ENCODE data around the gene KRTAP5-10.

KRTAP5-10 gene

GRCh38 chr11:71551711-71552110 is 13.7 kb upstream of the KRTAP5-10 start:
- no peak for DNase-seq
- TF ChIP-seq CTCF (IDR thresholded peaks at IDR 0.05) = no peak
- H3K4me3 Mint-ChIP-seq = no peak overlapping the region
- peaks cover 5% of the 10 kb centered on the region for H3K9me3 Mint-ChIP-seq
- peaks cover 30% of the 10 kb centered on the region for H3K27me3 Mint-ChIP-seq (ENCODE audit: low read depth, poor library complexity)
- no peak overlapping the region for H3K27ac Mint-ChIP-seq
- H3K36me3 Mint-ChIP-seq (ENCODE audit: low read depth) = no peaks in the 10 kb centered on the region
- H3K4me1 Mint-ChIP-seq = no peaks in the 10 kb centered on the region

GRCh38 chr11:71554996-71555395 is 10.4 kb upstream of the KRTAP5-10 start:
- H3K27me3 Mint-ChIP-seq (ENCODE audit: low read depth, poor library complexity) = peaks cover 14% of the 10 kb centered on the region
- no peaks in the 10 kb centered on the region for H3K4me1 Mint-ChIP-seq
- peaks cover 28% of the 10 kb centered on the region for H3K9me3 Mint-ChIP-seq
- no peak overlapping the region for H3K4me3 Mint-ChIP-seq
- H3K27ac Mint-ChIP-seq = no peak overlapping the region
- H3K36me3 Mint-ChIP-seq (ENCODE audit: low read depth) = no peaks in the 10 kb centered on the region
- DNase-seq = no peak
- TF ChIP-seq CTCF (IDR thresholded peaks at IDR 0.05) = no peak

- Mint-ChIP-seq H3K27me3 (ENCODE audit: low read depth, poor library complexity) (peaks cover 13% of the 10 kb centered on the region), H3K27ac (no peak overlapping the region), H3K36me3 (ENCODE audit: low read depth) (no peaks in the 10 kb centered on the region), H3K4me1 (no peaks in the 10 kb centered on the region), H3K4me3 (no peak overlapping the region), H3K9me3 (peaks cover 33% of the 10 kb centered on the region)
- no peak for DNase-seq
- TF ChIP-seq CTCF (IDR thresholded peaks at IDR 0.05) = no peak
Observed at GRCh38 chr11:71555508-71555907, 9.9 kb upstream of the KRTAP5-10 start.

GRCh38 chr11:71556018-71556417 is 9.3 kb upstream of the KRTAP5-10 start:
- Mint-ChIP-seq H3K27me3 (ENCODE audit: low read depth, poor library complexity) (peaks cover 10% of the 10 kb centered on the region), H3K9me3 (peaks cover 37% of the 10 kb centered on the region), H3K36me3 (ENCODE audit: low read depth) (no peaks in the 10 kb centered on the region), H3K27ac (no peak overlapping the region), H3K4me3 (no peak overlapping the region), H3K4me1 (no peaks in the 10 kb centered on the region)
- no peak for TF ChIP-seq CTCF (IDR thresholded peaks at IDR 0.05)
- DNase-seq = no peak

- no peak for TF ChIP-seq CTCF (IDR thresholded peaks at IDR 0.05)
- Mint-ChIP-seq H3K9me3 (peaks cover 44% of the 10 kb centered on the region), H3K4me3 (no peak overlapping the region), H3K36me3 (ENCODE audit: low read depth) (no peaks in the 10 kb centered on the region), H3K4me1 (no peaks in the 10 kb centered on the region), H3K27ac (no peak overlapping the region), H3K27me3 (ENCODE audit: low read depth, poor library complexity) (peaks cover 11% of the 10 kb centered on the region)
- DNase-seq = no peak
Observed at GRCh38 chr11:71557257-71557656, 8.1 kb upstream of the KRTAP5-10 start.

- Mint-ChIP-seq H3K9me3 (peaks cover 44% of the 10 kb centered on the region), H3K27me3 (ENCODE audit: low read depth, poor library complexity) (peaks cover 20% of the 10 kb centered on the region), H3K27ac (no peak overlapping the region), H3K4me1 (peaks cover 4% of the 10 kb centered on the region), H3K4me3 (no peak overlapping the region), H3K36me3 (ENCODE audit: low read depth) (no peaks in the 10 kb centered on the region)
- DNase-seq = no peak
- no peak for TF ChIP-seq CTCF (IDR thresholded peaks at IDR 0.05)
Observed at GRCh38 chr11:71558996-71559395, 6.4 kb upstream of the KRTAP5-10 start.

Measured in nephron progenitor cell (in vitro differentiated cells).